HEK293 (cell line): Measurements from ENCODE around the gene TOR4A.

ENCODE experiments used
- CTCF ChIA-PET: fragments of 350-600 bp; formaldehyde crosslinking; extraction: SDS; loops from one replicate; lab custom pipeline; 2021; ENCODE audit warnings: antibody characterized with exemption; lab: Yijun Ruan, JAX
- POLR2A ChIA-PET: fragments of 300-600 bp; formaldehyde crosslinking; extraction: SDS; loops from one replicate; lab custom pipeline; 2020; ENCODE audit warnings: antibody characterized with exemption, inconsistent platforms; lab: Yijun Ruan, JAX
- H3K27ac ChIP-seq: fragments of 200-500 bp; sonication (Bioruptor generic); 2 replicates; pipeline ENCODE4 v1.5.1; 2014; ENCODE audit warnings: low read depth, low read length, control low read depth, inconsistent platforms; ENCODE audit errors: extremely low read depth
- H3K36me3 ChIP-seq, 2 experiments: fragments of 200-500 bp in 1 of 2; sonication (Bioruptor generic) in 1 of 2; 1 replicate in 1 of 2; 2 replicates in 1 of 2; pipeline ENCODE4 v1.5.1; 2014 to 2017; ENCODE audit warnings: inconsistent platforms in 2 of 2, low read length in 2 of 2; ENCODE audit not compliant: control insufficient read depth in 2 of 2, insufficient read depth in 1 of 2
- H3K4me1 ChIP-seq: fragments of 200-500 bp; sonication (Bioruptor generic); 2 replicates; pipeline ENCODE4 v1.5.1; 2014; ENCODE audit warnings: mild to moderate bottlenecking, low read length, inconsistent platforms; ENCODE audit not compliant: control insufficient read depth, insufficient read depth
- H3K4me3 ChIP-seq: 2 replicates; pipeline ENCODE4 v1.5.1; 2011; ENCODE audit warnings: low read depth, mild to moderate bottlenecking, control low read depth, low read length, moderate library complexity
- H3K9me3 ChIP-seq: fragments of 200-500 bp; sonication (Bioruptor generic); 2 replicates; pipeline ENCODE4 v1.5.1; 2014; ENCODE audit warnings: low read depth, low read length, inconsistent platforms; ENCODE audit not compliant: control insufficient read depth, insufficient read depth
- BCL11B ChIP-seq: fragments of 450-650 bp; formaldehyde crosslinking; IDR thresholded peaks from 2 replicates; pipeline ENCODE4 v1.5.1; 2016; ENCODE audit warnings: low read depth, missing biosample characterization, missing genetic modification characterization
- GLIS2 ChIP-seq: fragments of 450-650 bp; formaldehyde crosslinking; IDR thresholded peaks from 2 replicates; pipeline ENCODE4 v1.5.1; 2016; ENCODE audit warnings: missing biosample characterization, missing genetic modification characterization
- KLF7 ChIP-seq: fragments of 450-650 bp; formaldehyde crosslinking; IDR thresholded peaks from 2 replicates; pipeline ENCODE4 v1.5.1; 2016; ENCODE audit warnings: missing biosample characterization, missing genetic modification characterization, borderline replicate concordance
- MEIS1 ChIP-seq: sonication (generic); formaldehyde crosslinking; IDR thresholded peaks from 2 replicates; pipeline ENCODE4 v1.8.1; 2022; ENCODE audit warnings: missing genetic modification reagents, mild to moderate bottlenecking, borderline replicate concordance
- SP7 ChIP-seq: fragments of 450-650 bp; formaldehyde crosslinking; IDR thresholded peaks from 2 replicates; pipeline ENCODE4 v1.5.1; 2016; ENCODE audit warnings: missing biosample characterization, missing genetic modification characterization
- ZBTB1 ChIP-seq: fragments of 450-650 bp; formaldehyde crosslinking; IDR thresholded peaks from 2 replicates; pipeline ENCODE4 v1.5.1; 2016; ENCODE audit warnings: missing biosample characterization, missing genetic modification characterization
- ZNF112 ChIP-seq: fragments of 450-650 bp; formaldehyde crosslinking; IDR thresholded peaks from 2 replicates; pipeline ENCODE4 v1.5.0; 2017; ENCODE audit warnings: missing biosample characterization, missing genetic modification characterization
- ZNF133 ChIP-seq: fragments of 450-650 bp; formaldehyde crosslinking; IDR thresholded peaks from 2 replicates; pipeline ENCODE4 v1.5.1; 2016; ENCODE audit warnings: missing biosample characterization, missing genetic modification characterization
- ZNF214 ChIP-seq: fragments of 450-650 bp; formaldehyde crosslinking; IDR thresholded peaks from 2 replicates; pipeline ENCODE4 v1.5.1; 2017; ENCODE audit warnings: missing biosample characterization, mild to moderate bottlenecking, missing genetic modification characterization, borderline replicate concordance
- ZNF391 ChIP-seq: fragments of 450-650 bp; formaldehyde crosslinking; IDR thresholded peaks from 2 replicates; pipeline ENCODE4 v1.5.1; 2016; ENCODE audit warnings: low read depth, missing biosample characterization, missing genetic modification characterization, borderline replicate concordance
- ZNF555 ChIP-seq: fragments of 450-650 bp; formaldehyde crosslinking; conservative IDR thresholded peaks from 2 replicates; pipeline ENCODE4 v1.5.1; 2017; ENCODE audit warnings: missing biosample characterization, mild to moderate bottlenecking, missing genetic modification characterization, inconsistent platforms
- ZNF654 ChIP-seq: fragments of 450-650 bp; formaldehyde crosslinking; IDR thresholded peaks from 2 replicates; pipeline ENCODE4 v1.5.1; 2016; ENCODE audit warnings: low read depth, missing biosample characterization, missing genetic modification characterization
- ZNF701 ChIP-seq: fragments of 450-650 bp; formaldehyde crosslinking; IDR thresholded peaks from 2 replicates; pipeline ENCODE4 v1.5.1; 2016; ENCODE audit warnings: missing biosample characterization, missing genetic modification characterization
- TF ChIP-seq, protein P1 (sequence below): fragments of 450-650 bp; formaldehyde crosslinking; IDR thresholded peaks from 2 replicates; pipeline ENCODE4 v1.5.1; 2016; ENCODE audit warnings: missing biosample characterization, missing genetic modification characterization, borderline replicate concordance
- TF ChIP-seq, protein P2 (sequence below): fragments of 450-650 bp; formaldehyde crosslinking; IDR thresholded peaks from 2 replicates; pipeline ENCODE4 v1.5.1; 2016; ENCODE audit warnings: missing biosample characterization, missing genetic modification characterization
- TF ChIP-seq, protein P3 (sequence below): fragments of 450-650 bp; formaldehyde crosslinking; IDR thresholded peaks from 2 replicates; pipeline ENCODE4 v1.5.1; 2016; ENCODE audit warnings: missing biosample characterization, missing genetic modification characterization
- TF ChIP-seq, protein P4 (sequence below): fragments of 450-650 bp; formaldehyde crosslinking; IDR thresholded peaks from 2 replicates; pipeline ENCODE4 v1.5.1; 2016; ENCODE audit warnings: missing biosample characterization, missing genetic modification characterization, borderline replicate concordance
- TF ChIP-seq, protein P5 (sequence below): sonication (generic); formaldehyde crosslinking; IDR thresholded peaks from 2 replicates; pipeline ENCODE4 v1.8.1; 2022; ENCODE audit warnings: mild to moderate bottlenecking, moderate library complexity, missing genetic modification reagents
- TF ChIP-seq, protein P6 (sequence below): fragments of 450-650 bp; formaldehyde crosslinking; IDR thresholded peaks from 2 replicates; pipeline ENCODE4 v1.5.1; 2016; ENCODE audit warnings: missing biosample characterization, missing genetic modification characterization

Gene TOR4A

DNA sequence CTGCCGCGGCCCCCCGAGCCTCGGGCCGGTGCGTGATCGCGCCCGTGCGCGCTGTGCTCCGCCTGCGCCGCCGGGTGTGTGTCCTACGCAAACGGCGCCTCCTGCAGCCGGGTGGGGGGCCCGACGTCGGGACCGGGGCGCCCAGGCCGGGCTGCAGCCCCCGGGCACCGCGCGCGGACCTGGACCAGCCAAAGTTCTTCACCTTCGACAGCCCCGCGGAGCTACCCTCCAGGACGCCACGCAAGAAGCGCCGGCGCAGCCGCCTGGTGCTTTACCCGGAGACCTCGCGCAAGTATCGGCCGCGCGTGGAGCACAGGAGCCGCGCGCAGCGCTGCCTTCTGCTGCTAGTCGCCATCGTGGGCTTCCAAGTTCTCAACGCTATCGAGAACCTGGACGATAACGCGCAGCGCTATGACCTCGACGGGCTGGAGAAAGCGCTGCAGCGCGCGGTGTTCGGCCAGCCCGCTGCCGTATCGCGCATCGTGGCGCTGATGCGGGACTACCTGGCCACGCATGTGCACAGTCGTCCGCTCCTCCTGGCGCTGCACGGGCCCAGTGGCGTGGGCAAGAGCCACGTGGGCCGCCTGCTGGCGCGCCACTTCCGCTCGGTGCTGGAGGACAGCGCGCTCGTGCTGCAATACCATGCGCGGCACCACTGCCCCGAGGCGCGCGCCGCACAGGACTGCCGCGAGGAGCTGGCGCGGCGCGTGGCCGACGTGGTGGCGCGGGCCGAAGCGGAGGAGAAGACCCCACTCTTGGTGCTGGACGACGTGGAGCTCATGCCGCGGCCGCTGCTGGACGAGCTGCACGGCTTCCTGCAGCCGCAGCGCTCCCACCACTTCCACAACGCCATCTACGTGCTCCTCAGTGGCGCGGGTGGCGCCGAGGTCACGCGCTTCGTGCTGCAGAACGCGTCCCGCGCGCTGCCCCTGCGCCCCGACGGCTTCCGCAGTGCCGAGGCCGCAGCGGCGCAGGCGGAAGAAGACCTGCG lies 1.5 kb downstream of the TOR4A start:
- no peak overlapping the region for H3K4me3 ChIP-seq
- H3K27ac ChIP-seq, result no peak overlapping the region
- CTCF ChIA-PET, result interaction anchor here (1.4 kb wide), 1 partner anchor 42 kb away, joined by 5 read pairs; no protein-coding TSS in a partner anchor
- TF ChIP-seq ZNF133 (tag by site-specific recombination) (no peak), BCL11B (tag by site-specific recombination) (no peak), ZNF555 (no peak), ZNF112 (tag by site-specific recombination) (no peak), ZNF654 (tag by site-specific recombination) (no peak), ZBTB1 (tag by site-specific recombination) (no peak), MEIS1 (no peak), SP7 (tag by site-specific recombination) (no peak), ZNF701 (tag by site-specific recombination) (no peak), ZNF391 (no peak), ZNF214 (tag by site-specific recombination) (no peak), KLF7 (tag by site-specific recombination) (no peak), GLIS2 (tag by site-specific recombination) (no peak)
- TF ChIP-seq, protein P1, sequence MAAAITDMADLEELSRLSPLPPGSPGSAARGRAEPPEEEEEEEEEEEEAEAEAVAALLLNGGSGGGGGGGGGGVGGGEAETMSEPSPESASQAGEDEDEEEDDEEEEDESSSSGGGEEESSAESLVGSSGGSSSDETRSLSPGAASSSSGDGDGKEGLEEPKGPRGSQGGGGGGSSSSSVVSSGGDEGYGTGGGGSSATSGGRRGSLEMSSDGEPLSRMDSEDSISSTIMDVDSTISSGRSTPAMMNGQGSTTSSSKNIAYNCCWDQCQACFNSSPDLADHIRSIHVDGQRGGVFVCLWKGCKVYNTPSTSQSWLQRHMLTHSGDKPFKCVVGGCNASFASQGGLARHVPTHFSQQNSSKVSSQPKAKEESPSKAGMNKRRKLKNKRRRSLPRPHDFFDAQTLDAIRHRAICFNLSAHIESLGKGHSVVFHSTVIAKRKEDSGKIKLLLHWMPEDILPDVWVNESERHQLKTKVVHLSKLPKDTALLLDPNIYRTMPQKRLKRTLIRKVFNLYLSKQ (tag by site-specific recombination), result no peak
- TF ChIP-seq, protein P2, sequence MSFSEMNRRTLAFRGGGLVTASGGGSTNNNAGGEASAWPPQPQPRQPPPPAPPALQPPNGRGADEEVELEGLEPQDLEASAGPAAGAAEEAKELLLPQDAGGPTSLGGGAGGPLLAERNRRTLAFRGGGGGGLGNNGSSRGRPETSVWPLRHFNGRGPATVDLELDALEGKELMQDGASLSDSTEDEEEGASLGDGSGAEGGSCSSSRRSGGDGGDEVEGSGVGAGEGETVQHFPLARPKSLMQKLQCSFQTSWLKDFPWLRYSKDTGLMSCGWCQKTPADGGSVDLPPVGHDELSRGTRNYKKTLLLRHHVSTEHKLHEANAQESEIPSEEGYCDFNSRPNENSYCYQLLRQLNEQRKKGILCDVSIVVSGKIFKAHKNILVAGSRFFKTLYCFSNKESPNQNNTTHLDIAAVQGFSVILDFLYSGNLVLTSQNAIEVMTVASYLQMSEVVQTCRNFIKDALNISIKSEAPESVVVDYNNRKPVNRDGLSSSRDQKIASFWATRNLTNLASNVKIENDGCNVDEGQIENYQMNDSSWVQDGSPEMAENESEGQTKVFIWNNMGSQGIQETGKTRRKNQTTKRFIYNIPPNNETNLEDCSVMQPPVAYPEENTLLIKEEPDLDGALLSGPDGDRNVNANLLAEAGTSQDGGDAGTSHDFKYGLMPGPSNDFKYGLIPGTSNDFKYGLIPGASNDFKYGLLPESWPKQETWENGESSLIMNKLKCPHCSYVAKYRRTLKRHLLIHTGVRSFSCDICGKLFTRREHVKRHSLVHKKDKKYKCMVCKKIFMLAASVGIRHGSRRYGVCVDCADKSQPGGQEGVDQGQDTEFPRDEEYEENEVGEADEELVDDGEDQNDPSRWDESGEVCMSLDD, result no peak
- TF ChIP-seq, protein P3, sequence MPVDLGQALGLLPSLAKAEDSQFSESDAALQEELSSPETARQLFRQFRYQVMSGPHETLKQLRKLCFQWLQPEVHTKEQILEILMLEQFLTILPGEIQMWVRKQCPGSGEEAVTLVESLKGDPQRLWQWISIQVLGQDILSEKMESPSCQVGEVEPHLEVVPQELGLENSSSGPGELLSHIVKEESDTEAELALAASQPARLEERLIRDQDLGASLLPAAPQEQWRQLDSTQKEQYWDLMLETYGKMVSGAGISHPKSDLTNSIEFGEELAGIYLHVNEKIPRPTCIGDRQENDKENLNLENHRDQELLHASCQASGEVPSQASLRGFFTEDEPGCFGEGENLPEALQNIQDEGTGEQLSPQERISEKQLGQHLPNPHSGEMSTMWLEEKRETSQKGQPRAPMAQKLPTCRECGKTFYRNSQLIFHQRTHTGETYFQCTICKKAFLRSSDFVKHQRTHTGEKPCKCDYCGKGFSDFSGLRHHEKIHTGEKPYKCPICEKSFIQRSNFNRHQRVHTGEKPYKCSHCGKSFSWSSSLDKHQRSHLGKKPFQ, result no peak
- TF ChIP-seq, protein P4, sequence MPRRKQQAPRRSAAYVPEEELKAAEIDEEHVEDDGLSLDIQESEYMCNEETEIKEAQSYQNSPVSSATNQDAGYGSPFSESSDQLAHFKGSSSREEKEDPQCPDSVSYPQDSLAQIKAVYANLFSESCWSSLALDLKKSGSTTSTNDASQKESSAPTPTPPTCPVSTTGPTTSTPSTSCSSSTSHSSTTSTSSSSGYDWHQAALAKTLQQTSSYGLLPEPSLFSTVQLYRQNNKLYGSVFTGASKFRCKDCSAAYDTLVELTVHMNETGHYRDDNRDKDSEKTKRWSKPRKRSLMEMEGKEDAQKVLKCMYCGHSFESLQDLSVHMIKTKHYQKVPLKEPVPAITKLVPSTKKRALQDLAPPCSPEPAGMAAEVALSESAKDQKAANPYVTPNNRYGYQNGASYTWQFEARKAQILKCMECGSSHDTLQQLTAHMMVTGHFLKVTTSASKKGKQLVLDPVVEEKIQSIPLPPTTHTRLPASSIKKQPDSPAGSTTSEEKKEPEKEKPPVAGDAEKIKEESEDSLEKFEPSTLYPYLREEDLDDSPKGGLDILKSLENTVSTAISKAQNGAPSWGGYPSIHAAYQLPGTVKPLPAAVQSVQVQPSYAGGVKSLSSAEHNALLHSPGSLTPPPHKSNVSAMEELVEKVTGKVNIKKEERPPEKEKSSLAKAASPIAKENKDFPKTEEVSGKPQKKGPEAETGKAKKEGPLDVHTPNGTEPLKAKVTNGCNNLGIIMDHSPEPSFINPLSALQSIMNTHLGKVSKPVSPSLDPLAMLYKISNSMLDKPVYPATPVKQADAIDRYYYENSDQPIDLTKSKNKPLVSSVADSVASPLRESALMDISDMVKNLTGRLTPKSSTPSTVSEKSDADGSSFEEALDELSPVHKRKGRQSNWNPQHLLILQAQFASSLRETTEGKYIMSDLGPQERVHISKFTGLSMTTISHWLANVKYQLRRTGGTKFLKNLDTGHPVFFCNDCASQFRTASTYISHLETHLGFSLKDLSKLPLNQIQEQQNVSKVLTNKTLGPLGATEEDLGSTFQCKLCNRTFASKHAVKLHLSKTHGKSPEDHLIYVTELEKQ (tag by site-specific recombination), result no peak
- TF ChIP-seq, protein P5, sequence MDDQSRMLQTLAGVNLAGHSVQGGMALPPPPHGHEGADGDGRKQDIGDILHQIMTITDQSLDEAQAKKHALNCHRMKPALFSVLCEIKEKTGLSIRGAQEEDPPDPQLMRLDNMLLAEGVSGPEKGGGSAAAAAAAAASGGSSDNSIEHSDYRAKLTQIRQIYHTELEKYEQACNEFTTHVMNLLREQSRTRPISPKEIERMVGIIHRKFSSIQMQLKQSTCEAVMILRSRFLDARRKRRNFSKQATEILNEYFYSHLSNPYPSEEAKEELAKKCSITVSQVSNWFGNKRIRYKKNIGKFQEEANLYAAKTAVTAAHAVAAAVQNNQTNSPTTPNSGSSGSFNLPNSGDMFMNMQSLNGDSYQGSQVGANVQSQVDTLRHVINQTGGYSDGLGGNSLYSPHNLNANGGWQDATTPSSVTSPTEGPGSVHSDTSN (CRISPR knock-in tag), result no peak
- TF ChIP-seq, protein P6, sequence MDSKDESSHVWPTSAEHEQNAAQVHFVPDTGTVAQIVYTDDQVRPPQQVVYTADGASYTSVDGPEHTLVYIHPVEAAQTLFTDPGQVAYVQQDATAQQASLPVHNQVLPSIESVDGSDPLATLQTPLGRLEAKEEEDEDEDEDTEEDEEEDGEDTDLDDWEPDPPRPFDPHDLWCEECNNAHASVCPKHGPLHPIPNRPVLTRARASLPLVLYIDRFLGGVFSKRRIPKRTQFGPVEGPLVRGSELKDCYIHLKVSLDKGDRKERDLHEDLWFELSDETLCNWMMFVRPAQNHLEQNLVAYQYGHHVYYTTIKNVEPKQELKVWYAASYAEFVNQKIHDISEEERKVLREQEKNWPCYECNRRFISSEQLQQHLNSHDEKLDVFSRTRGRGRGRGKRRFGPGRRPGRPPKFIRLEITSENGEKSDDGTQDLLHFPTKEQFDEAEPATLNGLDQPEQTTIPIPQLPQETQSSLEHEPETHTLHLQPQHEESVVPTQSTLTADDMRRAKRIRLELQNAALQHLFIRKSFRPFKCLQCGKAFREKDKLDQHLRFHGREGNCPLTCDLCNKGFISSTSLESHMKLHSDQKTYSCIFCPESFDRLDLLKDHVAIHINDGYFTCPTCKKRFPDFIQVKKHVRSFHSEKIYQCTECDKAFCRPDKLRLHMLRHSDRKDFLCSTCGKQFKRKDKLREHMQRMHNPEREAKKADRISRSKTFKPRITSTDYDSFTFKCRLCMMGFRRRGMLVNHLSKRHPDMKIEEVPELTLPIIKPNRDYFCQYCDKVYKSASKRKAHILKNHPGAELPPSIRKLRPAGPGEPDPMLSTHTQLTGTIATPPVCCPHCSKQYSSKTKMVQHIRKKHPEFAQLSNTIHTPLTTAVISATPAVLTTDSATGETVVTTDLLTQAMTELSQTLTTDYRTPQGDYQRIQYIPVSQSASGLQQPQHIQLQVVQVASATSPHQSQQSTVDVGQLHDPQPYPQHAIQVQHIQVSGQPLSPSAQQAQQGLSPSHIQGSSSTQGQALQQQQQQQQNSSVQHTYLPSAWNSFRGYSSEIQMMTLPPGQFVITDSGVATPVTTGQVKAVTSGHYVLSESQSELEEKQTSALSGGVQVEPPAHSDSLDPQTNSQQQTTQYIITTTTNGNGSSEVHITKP (tag by site-specific recombination), result no peak
- H3K36me3 ChIP-seq, result peaks cover 0 to 8% of the 10 kb centered on the region in 2 experiments; a peak in 1 of 3 replicates
- H3K4me1 ChIP-seq, result 0 out of 2 replicates have a peak, but pooled peaks cover 4% of the 10 kb centered on the region
- POLR2A ChIA-PET, result interaction anchor here (0.7 kb wide), 2 partner anchors 12 to 15 kb away, joined by 3 read pairs; no protein-coding TSS in a partner anchor
- no peaks in the 10 kb centered on the region for H3K9me3 ChIP-seq
